ENCODE results near the gene RHBDD2. TPM values are rescaled to one million over a fixed set of nuclear protein-coding genes. Genes with fewer than 3 reads are reported as not detected.
A peak's percentile ranks its signal among the peaks of the same experiment; 100 is the strongest.
"Not testable (repeated sequence)": the region's sequence is repeated elsewhere in the genome, so short reads cannot be mapped to it uniquely, and the experiment has no call there.

RHBDD2 gene
- total RNA-seq, 1 donor from 2014 or later, result 34.1 TPM

- H3K27me3 ChIP-seq, result no peaks in the 10 kb centered on the region
- no peak overlapping the region for H3K27ac ChIP-seq
- intact Hi-C loops (cut with DNase I), result loop anchor here (5.0 kb wide), 1 partner anchor 150 kb away; no protein-coding TSS in a partner anchor
Observed at GRCh38 chr7:75872073-75872782, 6.6 kb upstream of the RHBDD2 start.

GRCh38 chr7:75874180-75874579 is 4.7 kb upstream of the RHBDD2 start:
- intact Hi-C loops (cut with DNase I), result loop anchor here (5.0 kb wide), 1 partner anchor 148 kb away; no protein-coding TSS in a partner anchor

More at GRCh38 chr7:75872073-75872782, 6.6 kb upstream of the RHBDD2 start:
- no peak for DNase-seq (ENCODE audit: extremely low spot score in 2 of 2)
- H3K4me3 ChIP-seq, result no peak overlapping the region
- no peaks in the 10 kb centered on the region for H3K9me3 ChIP-seq
- TF ChIP-seq POLR2A (IDR thresholded peaks at IDR 0.05), result no peak
- TF ChIP-seq CTCF (IDR thresholded peaks at IDR 0.05), result no peak
- no peak for TF ChIP-seq POLR2AphosphoS5 (IDR thresholded peaks at IDR 0.05; ENCODE audit: insufficient read depth in 1 of 2, low read depth in 1 of 2)
- H3K4me1 ChIP-seq, result no peaks in the 10 kb centered on the region
- no peaks in the 10 kb centered on the region for H3K36me3 ChIP-seq

GRCh38 chr7:75875113-75876080 is 3.4 kb upstream of the RHBDD2 start:
- Histone ChIP-seq H3K27ac (no peak overlapping the region), H3K36me3 (no peaks in the 10 kb centered on the region), H3K9me3 (no peaks in the 10 kb centered on the region), H3K27me3 (no peaks in the 10 kb centered on the region), H3K4me3 (no peak overlapping the region), H3K4me1 (peaks cover 17% of the 10 kb centered on the region)
- DNase-seq (ENCODE audit: extremely low spot score in 2 of 2), result no peak
- intact Hi-C loops (cut with DNase I), result no loop called here
- TF ChIP-seq POLR2A (IDR thresholded peaks at IDR 0.05) (no peak), CTCF (IDR thresholded peaks at IDR 0.05) (no peak), POLR2AphosphoS5 (IDR thresholded peaks at IDR 0.05; ENCODE audit: insufficient read depth in 1 of 2, low read depth in 1 of 2) (no peak)

More at GRCh38 chr7:75874180-75874579, 4.7 kb upstream of the RHBDD2 start:
- H3K27me3 ChIP-seq; DNase-seq (ENCODE audit: extremely low spot score in 2 of 2); H3K36me3 ChIP-seq; H3K4me3 ChIP-seq; H3K27ac ChIP-seq; H3K4me1 ChIP-seq; H3K9me3 ChIP-seq: not testable (repeated sequence)

- intact Hi-C loops (cut with DNase I), result no loop called here
- peaks cover 0 to 4% of the 10 kb centered on the region in 2 donors for H3K36me3 ChIP-seq
- no peak overlapping the region for H3K4me3 ChIP-seq
- no peaks in the 10 kb centered on the region for H3K9me3 ChIP-seq
- peaks cover 22% of the 10 kb centered on the region for H3K4me1 ChIP-seq
- DNase-seq (ENCODE audit: extremely low spot score in 2 of 2), result no peak
- TF ChIP-seq POLR2A (IDR thresholded peaks at IDR 0.05), result no peak
- no peak for TF ChIP-seq CTCF (IDR thresholded peaks at IDR 0.05)
- no peak for TF ChIP-seq POLR2AphosphoS5 (IDR thresholded peaks at IDR 0.05; ENCODE audit: insufficient read depth in 1 of 2, low read depth in 1 of 2)
- H3K27ac ChIP-seq, result no peak overlapping the region
- no peaks in the 10 kb centered on the region for H3K27me3 ChIP-seq
Observed at GRCh38 chr7:75876126-75876881, 2.5 kb upstream of the RHBDD2 start.

GRCh38 chr7:75878312-75878768 is 494 bp upstream of the RHBDD2 start:
- H3K4me3 ChIP-seq, result peak overlapping the region; percentile 74 to 94
- TF ChIP-seq POLR2A (IDR thresholded peaks at IDR 0.05) (no peak), POLR2AphosphoS5 (IDR thresholded peaks at IDR 0.05; ENCODE audit: insufficient read depth in 1 of 2, low read depth in 1 of 2) (no peak)

More at GRCh38 chr7:75878312-75878768, 494 bp upstream of the RHBDD2 start:
- no peak for DNase-seq (ENCODE audit: extremely low spot score in 2 of 2)
- H3K27me3 ChIP-seq, result no peaks in the 10 kb centered on the region
- H3K9me3 ChIP-seq, result no peaks in the 10 kb centered on the region
- peak overlapping the region; percentile 90 for H3K27ac ChIP-seq
- intact Hi-C loops (cut with DNase I), result no loop called here
- peaks cover 2 to 23% of the 10 kb centered on the region in 2 donors for H3K36me3 ChIP-seq
- peaks cover 22% of the 10 kb centered on the region for H3K4me1 ChIP-seq

All from vagina (tissue), 2 donors.